ENCODE results near the gene GLDN. TPM values are rescaled to one million over a fixed set of nuclear protein-coding genes. Genes with fewer than 3 reads are reported as not detected.

The GLDN gene
- total RNA-seq, 4 donors from 2014 or later: 0.48 to 3.7 (median 2.6) TPM; not detected in 1

DNA sequence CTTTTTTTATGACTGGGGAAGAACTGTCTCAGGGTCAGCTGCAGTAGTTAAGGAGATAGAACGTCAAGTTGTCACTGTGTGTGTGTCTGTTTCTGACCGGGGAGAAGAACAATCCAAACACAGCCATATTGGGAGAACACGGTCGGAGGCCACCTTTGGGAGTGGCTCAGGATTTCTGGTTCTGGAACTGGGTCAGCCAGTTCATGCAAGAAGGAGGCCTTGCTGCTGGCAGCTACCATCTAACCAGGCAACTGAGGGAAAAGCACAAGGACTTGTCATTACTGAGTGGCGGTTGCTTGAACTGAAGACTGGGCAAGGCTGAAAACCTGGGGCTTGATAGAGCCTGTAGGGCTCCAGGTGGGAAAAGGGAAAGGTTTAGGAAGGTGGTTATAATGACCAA, 24.6 kb downstream of the GLDN start:
- TF ChIP-seq POLR2A (IDR thresholded peaks at IDR 0.05) (no peak), POLR2AphosphoS5 (IDR thresholded peaks at IDR 0.05) (no peak), EP300 (IDR thresholded peaks at IDR 0.05; ENCODE audit: low read depth) (no peak), CTCF (IDR thresholded peaks at IDR 0.05) (no peak)
- peaks cover 3 to 15% (median 4%) of the 10 kb centered on the region in 4 donors for H3K4me1 ChIP-seq
- no peak for DNase-seq
- 71 to 100% methylated on average over 1 to 5 of the region's 5 CpGs for WGBS, 2 donors (ENCODE audit: low coverage in 1 of 2)
- H3K36me3 ChIP-seq: no peaks in the 10 kb centered on the region
- no peaks in the 10 kb centered on the region for H3K27me3 ChIP-seq
- no peak overlapping the region for H3K27ac ChIP-seq
- in situ Hi-C loops (cut with MboI; ENCODE audit: low pct_ligation_motif_present in 1 of 4, low pct_unique_long_range_greater_than_20kb in 1 of 4, low sequenced_read_pairs in 3 of 4): no loop called here
- H3K4me3 ChIP-seq: no peak overlapping the region
- intact Hi-C loops (cut with DNase I; ENCODE audit: low total_unique reads): no loop called here
- H3K9me3 ChIP-seq: no peaks in the 10 kb centered on the region

DNA sequence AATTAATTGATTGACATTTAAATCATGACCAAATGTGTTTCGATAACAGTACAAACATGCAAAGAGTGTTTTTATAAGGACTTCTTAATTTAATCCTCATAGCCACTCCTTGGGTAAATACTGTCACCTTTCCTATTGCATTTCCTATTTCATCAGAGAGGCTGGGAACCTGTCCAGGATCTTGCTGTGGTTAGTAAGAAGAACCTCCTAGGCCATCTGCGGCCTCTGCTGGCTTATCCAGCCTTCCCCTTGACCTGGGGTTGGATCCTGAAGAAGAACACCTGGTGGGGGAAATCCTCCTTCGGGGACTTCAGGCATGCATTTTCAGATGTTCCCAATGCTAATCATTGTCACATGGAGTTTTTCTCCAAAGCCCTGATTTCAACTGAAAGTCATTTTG, 25.5 kb downstream of the GLDN start:
- Histone ChIP-seq H3K4me3 (no peak overlapping the region), H3K27ac (peak overlapping the region in 1 of 4 donors; percentile 26), H3K9me3 (no peaks in the 10 kb centered on the region), H3K4me1 (peaks cover 3 to 15% (median 4%) of the 10 kb centered on the region in 4 donors), H3K27me3 (no peaks in the 10 kb centered on the region), H3K36me3 (no peaks in the 10 kb centered on the region)
- in situ Hi-C loops (cut with MboI; ENCODE audit: low pct_ligation_motif_present in 1 of 4, low pct_unique_long_range_greater_than_20kb in 1 of 4, low sequenced_read_pairs in 3 of 4) (no loop called here), intact Hi-C loops (cut with DNase I; ENCODE audit: low total_unique reads) (no loop called here)
- peak; percentile 18 for DNase-seq
- TF ChIP-seq POLR2A (IDR thresholded peaks at IDR 0.05) (no peak), CTCF (IDR thresholded peaks at IDR 0.05) (no peak), EP300 (IDR thresholded peaks at IDR 0.05; ENCODE audit: low read depth) (no peak), POLR2AphosphoS5 (IDR thresholded peaks at IDR 0.05) (no peak)
- WGBS, 2 donors (ENCODE audit: low coverage in 1 of 2): 62 to 71% methylated on average over 1 to 3 of the region's 3 CpGs

GRCh38 chr15:51367322-51367976, 26.0 kb downstream of the GLDN start:
- 80 to 81% methylated on average over 2 to 10 of the region's 10 CpGs for WGBS, 2 donors (ENCODE audit: low coverage in 1 of 2)
- Histone ChIP-seq H3K27me3 (no peaks in the 10 kb centered on the region), H3K4me3 (no peak overlapping the region), H3K9me3 (no peaks in the 10 kb centered on the region), H3K27ac (peak overlapping the region in 1 of 4 donors; percentile 26), H3K4me1 (peaks cover 3 to 15% (median 4%) of the 10 kb centered on the region in 4 donors), H3K36me3 (no peaks in the 10 kb centered on the region)
- intact Hi-C loops (cut with DNase I; ENCODE audit: low total_unique reads) (no loop called here), in situ Hi-C loops (cut with MboI; ENCODE audit: low pct_ligation_motif_present in 1 of 4, low pct_unique_long_range_greater_than_20kb in 1 of 4, low sequenced_read_pairs in 3 of 4) (no loop called here)
- DNase-seq: no peak
- TF ChIP-seq POLR2AphosphoS5 (IDR thresholded peaks at IDR 0.05): no peak
- TF ChIP-seq EP300 (IDR thresholded peaks at IDR 0.05; ENCODE audit: low read depth): no peak
- TF ChIP-seq CTCF (IDR thresholded peaks at IDR 0.05): no peak

DNA sequence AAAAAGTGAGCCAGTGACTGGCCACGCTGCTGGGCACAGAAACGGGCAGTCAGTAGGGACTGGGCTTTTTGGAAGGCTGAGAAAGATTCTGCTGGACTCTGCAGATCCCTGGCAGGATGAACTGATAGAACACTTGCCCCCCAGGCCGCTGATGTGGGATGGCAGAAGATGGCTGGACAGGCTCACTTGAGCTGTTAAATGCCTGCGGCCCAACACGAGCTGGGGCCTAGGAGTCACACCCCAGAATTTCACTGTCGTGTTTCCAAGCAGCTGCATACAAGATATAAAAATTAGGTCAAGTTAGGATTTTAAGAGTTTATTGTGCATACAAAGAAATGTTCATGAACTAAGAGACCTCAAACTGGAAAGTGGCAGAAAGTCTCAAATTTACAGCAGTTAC, 26.9 kb downstream of the GLDN start:
- in situ Hi-C loops (cut with MboI; ENCODE audit: low pct_ligation_motif_present in 1 of 4, low pct_unique_long_range_greater_than_20kb in 1 of 4, low sequenced_read_pairs in 3 of 4) (no loop called here), intact Hi-C loops (cut with DNase I; ENCODE audit: low total_unique reads) (no loop called here)
- no peak for DNase-seq
- no peak for TF ChIP-seq POLR2A (IDR thresholded peaks at IDR 0.05)
- no peak for TF ChIP-seq CTCF (IDR thresholded peaks at IDR 0.05)
- Histone ChIP-seq H3K9me3 (no peaks in the 10 kb centered on the region), H3K27ac (no peak overlapping the region), H3K4me1 (peaks cover 3 to 15% (median 4%) of the 10 kb centered on the region in 4 donors), H3K4me3 (no peak overlapping the region), H3K27me3 (no peaks in the 10 kb centered on the region), H3K36me3 (no peaks in the 10 kb centered on the region)
- 64 to 65% methylated on average over 3 to 6 of the region's 6 CpGs for WGBS, 2 donors (ENCODE audit: low coverage in 1 of 2)

Data from transverse colon (tissue), 4 donors.